Kidney glomerular epithelial cell (primary cell): ENCODE measurements around the gene NDUFAF2.
"Not testable (repeated sequence)": the region's sequence is repeated elsewhere in the genome, so short reads cannot be mapped to it uniquely, and the experiment has no call there.

Experiments
- DNase-seq: peaks from one replicate; lab custom pipeline; 2025; lab: John Stamatoyannopoulos, UW

NDUFAF2 gene

GRCh38 chr5:61050292-61050691, 105.3 kb downstream of the NDUFAF2 start:
- DNase-seq = no peak

GRCh38 chr5:61051267-61051666, 106.3 kb downstream of the NDUFAF2 start:
- DNase-seq = peak; percentile 65

GRCh38 chr5:61052882-61053281, 107.9 kb downstream of the NDUFAF2 start:
- peak; percentile 88 for DNase-seq

- DNase-seq = peak; percentile 13
Observed at GRCh38 chr5:61053937-61054336, 108.9 kb downstream of the NDUFAF2 start.

GRCh38 chr5:61055434-61056006, 110.5 kb downstream of the NDUFAF2 start:
- DNase-seq = peak; percentile 67

- no peak for DNase-seq
Observed at GRCh38 chr5:61059499-61059898, 114.5 kb downstream of the NDUFAF2 start.

- DNase-seq = no peak
Observed at GRCh38 chr5:61069150-61069549, 124.1 kb downstream of the NDUFAF2 start.

- DNase-seq = no peak
Observed at GRCh38 chr5:61071526-61071925, 126.5 kb downstream of the NDUFAF2 start.

- no peak for DNase-seq
Observed at GRCh38 chr5:61076626-61077025, 131.6 kb downstream of the NDUFAF2 start.

GRCh38 chr5:61081741-61082140, 136.7 kb downstream of the NDUFAF2 start:
- DNase-seq = no peak

- DNase-seq = no peak
Observed at GRCh38 chr5:61082516-61083280, 137.7 kb downstream of the NDUFAF2 start.

GRCh38 chr5:61084658-61085057, 139.7 kb downstream of the NDUFAF2 start:
- no peak for DNase-seq

- no peak for DNase-seq
Observed at GRCh38 chr5:61085885-61086284, 140.9 kb downstream of the NDUFAF2 start.

GRCh38 chr5:61087921-61088320, 142.9 kb downstream of the NDUFAF2 start:
- no peak for DNase-seq

GRCh38 chr5:61089351-61089750, 144.3 kb downstream of the NDUFAF2 start:
- no peak for DNase-seq

- DNase-seq = not testable (repeated sequence)
Observed at GRCh38 chr5:61093046-61093771, 148.2 kb downstream of the NDUFAF2 start.

GRCh38 chr5:61097465-61097864, 152.5 kb downstream of the NDUFAF2 start:
- DNase-seq = no peak

- no peak for DNase-seq
Observed at GRCh38 chr5:61098251-61098995, 153.4 kb downstream of the NDUFAF2 start.

- no peak for DNase-seq
Observed at GRCh38 chr5:61100437-61100836, 155.4 kb downstream of the NDUFAF2 start.

- no peak for DNase-seq
Observed at GRCh38 chr5:61114441-61114840, 169.4 kb downstream of the NDUFAF2 start.

- DNase-seq = no peak
Observed at GRCh38 chr5:61115968-61116367, 171.0 kb downstream of the NDUFAF2 start.

- no peak for DNase-seq
Observed at GRCh38 chr5:61119066-61119465, 174.1 kb downstream of the NDUFAF2 start.
